NCI-H1436 treated with DMSO at 0.1 percent for 48 hours (cell line): ENCODE measurements around the gene SRBD1.
"Not testable (repeated sequence)": the region's sequence is repeated elsewhere in the genome, so short reads cannot be mapped to it uniquely, and the experiment has no call there.

Experiments
- DNase-seq: peaks from one replicate; lab custom pipeline; 2025; lab: John Stamatoyannopoulos, UW

Gene SRBD1

DNA sequence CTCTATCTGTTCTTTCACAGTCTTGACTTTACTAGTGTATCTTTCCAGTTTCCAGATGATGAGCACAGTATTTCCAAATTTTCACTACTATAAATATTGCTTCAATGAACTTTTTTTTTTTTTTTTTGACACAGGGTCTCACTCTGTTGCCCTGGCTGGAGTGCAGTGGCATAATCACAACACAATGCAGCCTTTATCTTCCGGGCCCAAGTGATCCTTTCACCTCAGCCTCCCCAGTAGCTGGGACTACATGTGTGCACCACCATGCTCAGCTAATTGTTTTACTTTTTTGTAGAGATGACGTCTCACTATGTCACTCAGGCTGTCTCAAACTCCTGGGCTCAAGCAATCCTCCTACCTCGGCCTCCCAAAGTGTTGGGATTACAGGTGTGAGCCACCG lies 142.8 kb downstream of the SRBD1 start:
- no peak for DNase-seq

DNA sequence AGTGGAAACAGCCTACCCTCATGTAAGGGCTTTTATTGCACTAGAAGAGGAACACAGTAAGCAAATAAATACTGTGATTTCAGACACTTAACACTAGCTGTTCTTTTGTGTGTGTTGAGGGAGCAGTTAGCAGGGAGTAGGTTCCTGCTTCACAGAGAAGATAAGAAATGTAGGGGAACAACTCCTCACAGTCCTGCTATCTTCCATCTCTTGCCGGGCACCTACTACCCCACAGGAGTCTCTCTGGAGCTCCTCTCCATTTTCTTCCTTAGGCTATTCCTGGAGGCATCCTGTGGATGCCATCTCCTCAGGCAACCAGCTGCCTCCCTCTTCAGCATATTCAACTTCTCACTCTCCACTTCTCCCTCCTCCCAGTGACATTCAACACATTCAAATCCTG lies 145.0 kb downstream of the SRBD1 start:
- DNase-seq, result no peak

DNA sequence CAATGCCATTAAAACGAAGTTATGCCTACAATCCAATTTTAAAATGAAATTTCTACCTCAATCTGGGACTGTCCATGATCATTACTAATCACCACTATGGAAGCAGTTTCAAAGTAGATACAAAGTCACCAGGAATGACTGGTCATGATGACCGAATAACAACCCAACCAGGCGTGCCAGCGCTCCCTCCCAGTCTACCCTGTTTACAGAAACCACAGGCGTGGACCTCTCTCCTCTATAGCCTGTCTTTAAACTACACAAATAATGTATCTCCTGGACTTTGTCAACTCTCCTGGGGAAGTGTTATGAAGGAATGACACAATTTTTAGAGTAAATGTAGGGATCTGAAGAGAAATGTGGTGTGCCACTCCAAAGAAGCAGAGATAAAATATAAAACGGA lies 150.2 kb downstream of the SRBD1 start:
- no peak for DNase-seq

DNA sequence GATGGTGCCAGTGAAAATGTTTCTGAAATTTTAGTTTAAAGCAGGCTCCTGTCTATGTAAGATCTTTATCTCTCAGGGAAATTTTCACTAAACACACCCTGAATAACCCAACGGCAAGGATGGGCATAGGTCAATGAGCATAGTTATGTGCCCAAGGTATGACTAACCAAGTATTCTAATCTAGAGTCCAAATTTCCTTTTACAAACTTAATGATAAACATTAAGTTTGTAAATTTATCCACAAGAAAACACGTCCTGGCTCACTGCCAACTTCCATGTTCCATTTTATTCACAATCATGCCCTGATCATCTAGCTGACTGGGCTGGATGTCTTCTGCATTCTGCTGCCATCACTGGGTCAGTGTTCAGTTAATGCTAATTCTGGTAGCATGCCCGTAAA lies 151.2 kb downstream of the SRBD1 start:
- DNase-seq, result no peak

- DNase-seq, result no peak
Observed at GRCh38 chr2:45458909-45459563, 152.0 kb downstream of the SRBD1 start.

GRCh38 chr2:45457211-45457945 lies 153.7 kb downstream of the SRBD1 start:
- no peak for DNase-seq

DNA sequence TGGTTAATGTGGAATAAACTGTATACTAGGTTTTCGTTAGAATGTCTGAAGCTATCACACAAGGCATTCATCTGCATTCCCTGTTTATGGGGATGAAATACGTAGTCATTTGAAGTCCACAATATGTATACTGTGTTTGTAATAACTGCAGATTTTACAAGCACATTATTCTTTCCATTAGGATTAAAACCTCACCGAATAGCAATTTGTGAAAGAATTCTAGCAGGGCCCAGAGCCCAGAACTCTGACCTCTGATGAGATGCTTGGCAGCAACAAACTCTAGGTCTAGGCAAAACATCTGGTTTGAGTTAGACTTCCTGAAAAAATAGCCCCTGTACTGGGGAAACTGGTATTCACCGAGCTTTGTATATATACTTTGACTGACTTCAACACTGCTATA lies 158.2 kb downstream of the SRBD1 start:
- DNase-seq, result no peak

DNA sequence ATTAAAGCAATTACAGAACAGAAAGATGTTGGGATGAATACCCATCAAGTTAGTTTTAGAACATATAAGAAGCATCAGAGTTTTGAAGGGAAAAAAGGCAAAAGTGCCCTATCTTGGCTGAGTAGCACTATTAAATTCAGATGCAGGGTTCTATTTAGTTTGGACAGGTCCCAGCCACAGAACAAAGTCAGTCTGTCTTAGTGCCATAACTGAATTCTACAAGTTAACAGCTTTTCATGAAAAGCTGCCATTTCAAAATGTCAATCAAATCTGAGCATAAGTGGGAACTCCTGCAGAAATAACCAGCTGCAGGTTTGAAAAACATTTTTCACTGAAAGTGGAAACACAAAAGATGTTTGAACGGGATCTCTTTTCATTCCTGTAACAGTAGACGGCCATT lies 160.4 kb downstream of the SRBD1 start:
- no peak for DNase-seq

DNA sequence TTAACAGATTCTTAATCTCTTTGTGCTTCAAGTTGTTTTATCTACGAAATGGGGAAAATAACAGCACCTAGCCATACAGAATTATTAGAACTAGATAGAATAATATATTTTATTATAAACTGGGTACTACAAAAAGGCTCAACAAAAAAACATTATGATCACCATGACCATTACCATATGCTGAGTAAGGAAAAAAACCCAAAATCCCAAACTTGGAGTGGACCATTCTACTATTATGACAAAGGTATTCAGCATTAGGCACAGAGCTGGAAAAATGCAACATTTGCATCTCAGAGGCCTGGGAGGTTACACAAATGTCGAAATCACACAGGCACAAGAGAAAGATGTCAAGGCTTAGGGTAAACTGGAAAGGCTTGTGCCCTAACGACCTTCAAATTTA lies 162.8 kb downstream of the SRBD1 start:
- DNase-seq, result no peak

DNA sequence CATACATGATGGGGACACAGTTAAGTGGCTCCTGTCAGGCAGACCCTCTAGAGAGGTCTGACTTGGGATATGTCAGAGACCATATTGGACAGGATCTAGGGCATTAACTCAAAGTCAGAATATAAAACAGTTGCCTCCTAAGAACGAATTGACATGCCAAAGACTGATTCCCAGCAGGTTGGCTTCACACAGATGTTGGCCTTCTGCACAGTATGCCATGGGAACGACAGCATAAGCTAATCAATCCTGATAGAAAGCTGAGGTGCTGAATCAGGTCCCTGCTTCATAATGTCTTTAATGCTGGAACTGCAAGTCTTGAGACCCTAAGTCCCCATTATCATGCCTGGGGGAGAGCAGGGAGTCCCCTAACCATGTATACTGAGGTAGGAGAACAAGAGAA lies 165.1 kb downstream of the SRBD1 start:
- no peak for DNase-seq

DNA sequence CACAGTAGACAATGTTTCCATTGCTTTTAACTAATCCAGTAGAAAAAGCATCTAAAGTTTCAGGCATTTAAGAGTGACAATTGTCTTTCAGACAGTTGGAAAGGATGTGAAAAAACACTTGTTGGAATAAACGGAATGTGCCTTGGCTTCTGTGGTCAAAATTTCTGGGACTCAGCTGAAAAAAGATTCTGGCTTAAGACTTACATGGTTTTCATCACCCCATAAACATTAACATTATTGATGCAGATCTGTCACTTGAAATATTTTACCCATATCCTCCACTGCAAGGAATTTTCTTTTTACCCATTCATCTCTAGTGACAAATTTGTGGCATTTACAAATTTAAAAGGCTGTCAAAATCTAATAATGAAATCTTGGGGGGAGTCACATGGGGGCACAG lies 166.0 kb downstream of the SRBD1 start:
- DNase-seq, result no peak

DNA sequence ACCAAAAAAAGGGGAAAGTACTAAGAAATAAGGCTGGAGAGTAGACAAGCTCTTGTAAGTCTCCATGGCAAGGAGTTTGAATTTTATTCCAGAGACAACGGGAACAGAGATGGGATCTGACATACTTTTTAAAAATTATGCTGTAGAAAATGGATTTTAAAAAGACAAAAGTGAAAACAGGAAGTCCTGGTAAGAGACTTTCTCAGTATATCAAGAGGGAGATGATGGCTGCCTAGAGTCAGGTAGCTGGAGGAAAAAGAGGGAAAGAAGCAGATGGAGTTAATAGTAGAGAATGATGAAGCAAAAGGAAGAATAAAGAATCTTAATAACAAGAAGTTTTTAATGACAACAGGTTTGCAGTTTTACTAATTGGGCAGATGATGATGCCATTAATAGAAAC lies 168.1 kb downstream of the SRBD1 start:
- no peak for DNase-seq

- no peak for DNase-seq
Observed at GRCh38 chr2:45442026-45442425, 169.0 kb downstream of the SRBD1 start.

GRCh38 chr2:45441571-45441970 lies 169.5 kb downstream of the SRBD1 start:
- DNase-seq, result no peak

DNA sequence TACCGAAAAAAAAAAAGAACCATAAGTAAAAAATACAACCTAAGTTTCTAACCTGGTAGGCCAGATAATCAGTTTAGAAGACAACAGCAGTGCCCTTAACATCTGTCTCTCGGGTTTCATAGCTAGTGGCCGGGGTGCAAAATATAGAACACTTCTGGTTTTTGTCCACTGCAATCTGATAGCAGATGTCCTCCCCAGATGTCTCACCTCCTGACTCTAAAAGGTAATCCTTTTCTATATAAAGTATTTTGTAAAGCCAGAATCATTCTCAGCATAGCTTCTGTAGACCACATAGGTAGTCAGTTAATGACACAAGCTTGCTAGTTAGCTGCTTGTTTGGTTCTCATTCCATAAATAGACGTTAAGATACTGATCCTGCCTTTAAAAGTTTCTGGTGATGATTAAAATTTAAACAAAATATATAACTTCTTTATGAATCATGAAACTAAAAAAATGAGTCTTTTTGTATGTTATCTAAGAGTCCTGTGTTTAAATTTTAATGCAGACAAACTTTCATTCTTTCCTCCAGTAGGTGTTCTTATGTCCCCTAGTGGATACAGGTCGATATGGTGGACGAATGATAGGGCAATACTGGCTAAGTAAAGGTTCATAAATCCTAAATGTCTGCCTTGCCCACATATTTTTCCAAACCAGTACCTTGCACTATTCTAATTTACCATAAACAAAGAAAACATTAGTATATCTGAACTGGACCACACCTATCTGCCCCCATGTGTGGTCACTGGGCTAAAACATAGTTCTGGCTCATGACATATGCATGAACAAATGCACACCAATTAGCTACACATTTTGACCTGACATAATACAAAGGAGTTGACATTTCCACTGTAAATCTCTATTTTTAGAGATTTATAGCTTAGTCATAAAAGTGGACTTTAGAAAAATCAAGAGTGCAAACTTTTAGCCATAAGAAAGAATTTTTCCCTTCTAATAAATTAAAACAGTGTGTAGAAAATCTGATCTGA lies 171.0 kb downstream of the SRBD1 start:
- DNase-seq, result no peak

GRCh38 chr2:45438872-45439665 lies 172.0 kb downstream of the SRBD1 start:
- DNase-seq, result no peak

DNA sequence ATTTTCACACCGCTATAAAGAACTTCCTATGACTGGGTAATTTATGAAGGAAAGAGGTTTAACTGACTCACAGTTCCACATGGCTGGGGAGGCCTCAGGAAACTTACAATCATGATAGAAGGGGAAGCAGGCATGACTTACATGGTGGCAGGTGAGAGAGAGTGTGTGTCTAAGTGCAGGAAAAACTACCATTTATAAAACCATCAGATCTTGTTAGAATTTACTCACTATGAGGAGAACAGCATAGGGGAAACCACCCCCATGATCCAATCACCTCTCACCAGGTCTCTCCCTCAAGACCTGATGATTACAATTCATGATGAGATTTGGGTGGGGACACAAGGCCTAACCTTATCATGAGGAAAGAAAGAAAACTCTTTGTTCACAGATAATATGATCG lies 174.6 kb downstream of the SRBD1 start:
- no peak for DNase-seq

DNA sequence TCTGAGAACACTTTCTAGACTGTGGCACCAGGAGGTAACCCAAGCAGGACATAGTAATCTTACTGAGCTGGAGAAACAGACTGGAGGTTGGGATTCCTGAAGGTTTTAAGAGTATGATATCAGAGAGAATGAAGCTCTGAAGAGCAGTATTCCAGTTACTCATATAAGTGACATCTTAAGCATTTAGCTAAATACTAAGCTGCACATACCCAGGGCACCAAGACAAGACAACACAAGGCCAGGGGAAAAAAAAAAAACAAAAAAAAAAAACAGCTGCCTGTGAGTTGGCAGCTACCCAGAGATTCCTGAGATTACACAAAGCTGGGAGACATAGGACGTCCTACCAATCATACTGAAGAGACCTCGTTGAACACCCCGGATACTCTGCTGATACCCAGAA lies 175.8 kb downstream of the SRBD1 start:
- no peak for DNase-seq

GRCh38 chr2:45433363-45433762 lies 177.7 kb downstream of the SRBD1 start:
- DNase-seq, result no peak

GRCh38 chr2:45432406-45432805 lies 178.7 kb downstream of the SRBD1 start:
- no peak for DNase-seq

DNA sequence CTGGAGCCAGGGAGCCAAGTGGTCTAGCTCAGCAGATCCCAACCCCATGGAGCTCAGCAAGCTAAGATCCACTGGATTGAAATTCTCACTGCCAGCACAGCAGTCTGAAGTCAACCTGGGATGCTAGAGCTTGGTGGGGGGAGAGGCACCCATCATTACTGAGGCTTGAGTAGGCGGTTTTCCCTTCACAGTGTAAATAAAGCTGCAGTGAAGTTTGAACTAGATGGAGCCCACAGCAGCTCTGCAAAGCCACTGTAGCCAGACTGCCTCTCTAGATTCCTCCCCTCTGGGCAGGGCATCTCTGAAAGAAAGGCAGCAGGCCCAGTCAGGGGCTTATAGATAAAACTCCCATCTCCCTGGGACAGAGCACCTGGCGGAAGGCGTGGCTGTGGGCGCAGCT lies 185.0 kb downstream of the SRBD1 start:
- not testable (repeated sequence) for DNase-seq

DNA sequence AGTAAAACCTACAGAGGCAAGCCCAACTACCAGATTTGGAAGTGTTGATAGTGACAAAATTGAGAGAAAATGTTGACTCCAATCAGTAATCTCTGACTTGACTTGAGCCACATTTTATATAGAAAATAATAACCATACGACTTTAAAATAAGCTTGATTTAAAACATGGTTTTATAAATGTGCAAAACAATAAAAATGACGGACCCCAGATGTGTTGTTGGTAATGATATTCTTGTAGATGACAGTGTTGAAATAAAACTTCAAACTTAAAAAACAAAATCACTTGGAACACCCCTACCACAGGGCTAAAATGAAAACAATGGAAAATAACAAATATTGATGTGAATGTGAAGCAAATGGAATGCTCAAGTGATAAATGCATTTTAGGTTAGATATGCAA lies 188.1 kb downstream of the SRBD1 start:
- no peak for DNase-seq
